Measurements from ENCODE around the gene CHCHD3.
A peak's percentile ranks its signal among the peaks of the same experiment; 100 is the strongest.
"Not testable (repeated sequence)": the region's sequence is repeated elsewhere in the genome, so short reads cannot be mapped to it uniquely, and the experiment has no call there.

CHCHD3 gene

DNA sequence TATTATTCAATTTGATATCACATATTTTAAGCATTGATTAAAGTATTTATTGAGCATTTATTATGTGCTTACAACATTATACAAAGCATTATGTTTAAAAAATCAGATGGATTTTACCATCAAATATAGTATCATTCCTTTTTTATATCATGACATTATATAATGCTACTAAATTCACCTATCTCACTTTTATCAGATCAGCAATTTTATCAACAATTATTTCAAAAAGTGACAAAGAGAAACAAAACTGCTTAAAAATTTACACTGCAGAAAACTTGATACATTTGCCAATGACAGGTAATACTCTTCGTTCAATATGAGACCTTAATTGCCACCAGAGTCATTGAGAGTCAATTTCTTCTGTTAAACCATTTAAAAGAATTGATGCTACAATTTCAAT lies 82.0 kb downstream of the CHCHD3 start:
- FAIRE-seq: no peak

DNA sequence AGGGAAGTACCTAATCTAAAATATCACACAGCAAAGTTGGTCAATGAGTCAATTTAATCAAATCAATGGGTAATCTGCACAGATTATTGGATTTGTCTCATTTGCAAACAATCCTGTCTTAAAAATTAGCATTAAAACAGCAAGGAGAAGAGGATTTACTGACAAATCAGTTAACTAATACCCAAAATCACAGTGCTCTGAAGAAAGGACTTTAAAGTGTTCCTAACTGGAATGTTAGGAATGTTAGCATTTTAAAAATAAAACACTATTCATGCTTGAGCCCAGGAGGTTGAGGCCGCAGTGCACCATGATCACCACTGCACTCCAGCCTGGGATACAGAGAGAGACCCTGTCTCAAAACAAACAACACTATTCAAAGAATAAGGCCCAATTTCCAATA lies 83.1 kb downstream of the CHCHD3 start:
- FAIRE-seq: no peak

DNA sequence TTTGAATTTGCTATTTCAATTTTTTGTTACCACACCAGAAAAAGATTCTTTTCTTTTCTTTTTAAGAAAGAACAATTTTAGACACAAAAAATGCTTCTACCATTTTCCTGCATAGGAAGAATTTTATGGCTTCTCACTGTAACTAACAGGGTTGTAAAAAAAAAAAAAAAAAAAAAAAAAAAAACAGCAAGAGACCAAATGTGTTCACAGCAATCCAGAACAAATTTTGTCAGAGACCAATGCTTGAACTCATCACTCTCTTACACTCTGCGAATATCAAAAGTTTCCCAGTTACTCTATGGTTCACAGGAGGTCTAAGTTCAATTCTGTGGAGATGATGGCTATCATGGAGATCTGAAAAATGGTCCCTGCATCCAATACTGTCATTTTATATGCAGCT lies 84.4 kb downstream of the CHCHD3 start:
- FAIRE-seq: no peak

DNA sequence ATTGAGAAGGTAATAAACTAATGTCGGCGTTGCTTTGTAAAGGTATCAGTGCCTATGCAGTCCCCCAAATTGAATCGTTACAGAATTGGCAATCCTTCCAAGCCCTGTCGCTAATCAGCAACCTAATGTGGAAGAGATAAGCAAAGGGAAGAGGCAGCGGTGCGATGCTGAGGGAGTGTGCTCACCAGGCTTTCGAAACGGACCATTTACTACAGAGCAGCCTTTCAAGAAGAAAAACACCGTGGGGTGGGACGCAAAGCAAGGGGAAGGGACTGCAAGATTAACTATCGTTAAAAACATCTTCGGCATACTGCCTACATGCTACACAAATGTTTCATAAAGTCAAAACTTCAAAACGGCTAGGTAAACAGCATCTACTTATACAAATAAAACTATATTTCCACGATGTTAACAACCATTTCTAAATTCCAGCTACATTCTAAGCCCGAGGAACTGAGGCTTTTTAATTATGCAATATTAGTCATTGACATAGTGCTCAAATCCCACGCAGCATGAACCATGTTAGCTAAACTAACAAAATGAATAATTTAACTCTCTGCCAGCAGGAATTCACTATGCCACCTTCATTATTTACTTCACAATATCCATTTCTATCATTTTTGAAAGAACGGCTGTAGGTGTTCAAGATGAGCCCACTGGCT lies 85.2 kb downstream of the CHCHD3 start:
- no peak for FAIRE-seq

DNA sequence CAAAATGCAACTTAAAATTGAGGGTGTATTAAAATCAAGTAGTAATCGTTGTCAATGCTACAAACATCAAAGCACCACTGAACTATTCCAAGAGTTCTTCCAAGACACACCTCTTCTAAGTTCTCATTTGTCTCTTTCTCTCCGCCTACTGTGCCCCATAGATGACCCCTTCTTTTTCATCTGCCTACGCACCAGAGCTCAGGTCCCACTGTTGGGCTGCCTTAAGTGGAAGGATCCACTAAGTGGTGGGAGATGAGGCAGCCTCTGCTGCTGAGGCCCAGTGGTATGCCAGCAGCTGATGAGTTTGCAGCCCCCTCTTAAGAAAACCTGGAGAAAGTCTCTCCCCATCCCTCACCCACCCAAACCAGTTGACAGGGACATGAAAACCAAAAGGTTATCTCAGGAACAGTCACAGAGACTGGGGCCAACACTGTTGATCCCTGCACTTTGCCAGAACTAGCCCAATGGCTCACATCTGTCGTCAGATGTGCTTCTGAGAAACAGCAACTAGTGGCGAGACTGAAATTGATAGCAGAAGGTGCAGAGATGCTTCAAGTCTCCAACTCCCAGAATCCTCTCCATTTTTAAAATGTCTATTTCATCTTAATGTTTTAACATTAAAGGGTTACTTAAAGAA lies 88.4 kb downstream of the CHCHD3 start:
- no peak for FAIRE-seq

DNA sequence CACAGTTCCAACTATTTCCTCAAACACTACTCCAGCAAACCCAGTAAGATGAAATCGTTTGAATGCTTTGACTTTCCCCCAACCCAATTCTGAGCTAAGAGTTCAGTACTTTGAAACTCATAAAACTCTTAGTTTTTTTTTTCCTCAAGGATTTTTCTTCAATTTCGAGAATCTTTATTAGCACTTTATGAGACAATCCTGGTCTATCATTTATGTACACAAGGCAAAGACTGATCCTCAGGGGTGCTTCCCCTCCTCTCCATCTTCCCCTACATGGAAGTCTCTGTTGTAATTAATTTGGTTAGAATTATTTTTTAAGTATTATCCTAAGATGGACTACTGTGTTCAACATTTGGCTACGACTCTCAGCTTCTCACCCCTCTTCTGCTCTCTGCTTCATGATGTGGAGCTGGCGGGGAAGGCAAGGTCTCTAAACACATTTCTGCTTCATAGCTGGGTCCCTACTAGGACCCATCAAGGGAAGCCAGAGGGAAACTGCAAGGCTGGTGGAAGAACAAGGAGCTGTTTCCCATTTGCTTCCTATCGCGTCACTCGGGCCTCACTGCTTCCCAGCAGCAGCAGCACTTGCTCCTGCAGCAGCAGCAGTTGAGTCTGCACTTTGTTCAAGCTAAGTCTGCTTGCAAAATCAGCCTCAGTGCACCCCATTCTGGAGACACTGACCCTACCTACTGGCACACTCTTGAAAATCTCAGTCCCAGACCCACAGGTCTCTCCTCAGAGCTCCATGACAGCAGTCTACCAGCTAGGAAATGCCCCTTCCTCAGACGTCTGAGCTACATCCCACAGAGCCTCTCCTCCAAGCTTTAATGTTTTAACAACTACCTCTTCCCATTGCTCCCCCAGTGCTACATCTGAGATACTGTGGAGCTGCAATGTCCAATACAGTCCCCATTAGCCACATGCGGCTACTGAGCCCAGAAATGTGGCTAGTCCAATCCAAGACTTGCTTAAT lies 90.0 kb downstream of the CHCHD3 start:
- no peak for FAIRE-seq

DNA sequence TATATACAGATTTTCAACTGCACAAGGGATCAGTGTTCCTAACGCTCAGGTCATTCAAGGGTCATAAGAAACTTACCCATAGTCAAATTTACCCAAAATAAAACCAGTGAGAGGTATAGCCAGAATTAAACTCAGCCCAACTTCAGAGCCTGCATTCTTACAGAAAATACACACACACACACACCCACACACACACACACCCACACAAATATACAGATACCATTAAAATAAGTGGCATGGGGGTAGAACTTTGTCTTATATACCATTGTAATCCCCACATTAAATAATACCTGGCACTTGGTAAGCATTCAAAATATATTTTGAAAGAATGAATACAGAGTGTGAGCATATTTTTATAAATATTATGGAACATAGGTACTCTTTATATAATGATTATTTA lies 93.8 kb downstream of the CHCHD3 start:
- no peak for FAIRE-seq

DNA sequence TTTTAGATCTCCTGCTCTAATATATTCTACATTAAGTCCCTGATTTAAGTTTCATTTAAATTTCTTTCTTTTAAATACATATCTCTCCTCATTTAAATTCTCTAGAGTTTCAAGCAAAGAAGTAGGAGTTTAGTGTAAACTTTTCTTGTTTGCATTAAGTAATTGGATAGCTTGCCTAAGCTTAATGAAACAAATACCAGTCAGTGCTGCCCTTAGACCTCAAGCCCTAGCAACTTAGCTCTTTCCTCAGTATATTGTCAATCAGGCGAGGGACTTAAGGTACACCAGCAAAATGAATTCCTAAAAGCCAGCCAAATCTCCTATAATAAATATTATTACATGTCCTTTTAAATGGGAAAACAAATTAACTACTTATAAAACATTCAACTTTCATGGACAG lies 101.5 kb downstream of the CHCHD3 start:
- no peak for FAIRE-seq

DNA sequence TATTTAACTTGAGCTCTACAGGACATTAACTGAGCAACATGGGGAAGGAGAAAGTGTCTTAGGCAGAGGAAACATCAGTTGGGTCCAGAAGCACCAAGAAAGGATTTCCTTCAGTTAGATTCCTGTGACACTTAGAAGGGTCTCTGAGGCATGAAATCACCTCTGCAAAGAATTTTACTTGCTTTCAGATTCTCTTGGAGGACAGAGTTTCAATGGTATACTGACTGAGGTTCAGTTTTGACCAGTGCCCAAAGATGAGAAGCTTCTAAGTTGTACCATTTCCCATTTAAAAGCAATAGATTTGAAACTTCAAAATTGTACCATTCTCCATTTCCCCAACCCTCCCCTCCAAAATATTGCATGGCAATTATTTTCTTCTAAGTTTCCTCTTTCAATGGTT lies 102.4 kb downstream of the CHCHD3 start:
- no peak for FAIRE-seq

DNA sequence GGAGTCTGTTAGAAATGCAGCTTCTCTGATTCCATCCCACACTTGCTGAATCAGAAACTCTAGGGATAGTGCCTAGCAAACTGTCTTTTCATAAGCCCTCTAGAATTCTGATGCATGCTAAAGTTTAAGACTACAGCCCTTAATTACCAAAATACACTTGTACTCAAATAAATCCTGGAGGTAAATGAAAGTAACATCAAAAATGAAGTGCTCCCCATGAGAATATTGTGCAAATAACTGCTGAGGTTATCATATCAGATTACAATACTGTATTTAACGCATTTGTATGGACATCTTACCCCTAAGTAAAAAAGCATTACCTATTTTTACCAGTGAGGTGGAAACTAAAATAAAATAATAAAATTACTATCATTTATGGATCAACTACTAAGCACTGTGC lies 104.7 kb downstream of the CHCHD3 start:
- no peak for FAIRE-seq

DNA sequence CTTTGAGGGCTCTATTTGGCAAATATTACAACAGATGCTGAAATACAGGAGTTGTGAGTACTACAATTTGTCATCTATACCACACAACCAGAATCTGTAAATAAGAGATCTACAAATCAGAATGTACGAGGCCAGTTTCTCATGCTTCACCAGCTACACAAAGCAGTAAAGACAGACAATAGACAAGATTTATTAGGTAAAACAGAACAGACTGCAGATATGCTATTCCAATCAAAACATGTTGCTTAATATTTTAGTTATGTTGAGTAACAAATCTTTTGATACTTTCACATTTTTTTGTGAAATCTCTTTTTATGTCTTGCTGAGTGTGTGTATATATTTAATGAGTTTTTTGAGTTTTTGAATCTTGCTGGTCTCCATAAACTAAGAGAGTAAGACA lies 109.1 kb downstream of the CHCHD3 start:
- FAIRE-seq: peak; percentile 59

DNA sequence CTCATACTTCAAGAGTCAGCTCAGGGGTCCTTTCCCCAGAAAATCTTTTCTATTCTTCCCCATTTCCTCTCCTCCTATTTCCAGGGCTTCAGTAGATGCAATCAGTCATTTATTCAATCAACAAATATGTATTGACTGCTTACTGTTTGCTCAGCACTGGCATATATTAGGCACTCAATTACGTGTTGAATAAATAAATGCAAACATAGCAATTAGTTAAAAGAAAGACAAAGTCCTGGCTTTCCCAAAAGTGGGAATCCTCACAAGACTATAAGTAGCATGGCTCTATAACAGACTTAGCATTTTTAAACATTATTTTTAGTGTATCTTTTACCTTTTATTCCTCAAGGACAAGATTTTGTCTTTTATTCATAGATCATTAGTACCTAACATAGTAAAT lies 111.6 kb downstream of the CHCHD3 start:
- no peak for FAIRE-seq

DNA sequence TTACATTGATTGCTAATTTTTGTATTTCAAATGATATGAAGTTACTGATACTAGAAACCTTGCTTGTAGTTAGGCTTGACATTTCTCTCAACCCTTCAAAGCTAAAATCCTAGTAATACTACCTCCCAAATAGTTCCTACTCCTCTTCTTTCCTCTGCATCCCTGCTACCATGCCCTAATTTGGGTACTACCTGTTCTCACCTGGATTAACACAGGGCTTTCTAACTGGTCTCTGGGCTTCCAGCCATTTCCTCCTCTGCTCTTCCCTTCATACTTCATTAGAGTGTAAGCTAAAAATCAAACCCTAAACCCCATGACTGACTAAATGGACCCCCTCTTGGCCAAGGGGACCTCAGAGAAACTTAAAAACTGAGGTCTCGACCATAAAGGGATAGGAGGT lies 112.4 kb downstream of the CHCHD3 start:
- no peak for FAIRE-seq

DNA sequence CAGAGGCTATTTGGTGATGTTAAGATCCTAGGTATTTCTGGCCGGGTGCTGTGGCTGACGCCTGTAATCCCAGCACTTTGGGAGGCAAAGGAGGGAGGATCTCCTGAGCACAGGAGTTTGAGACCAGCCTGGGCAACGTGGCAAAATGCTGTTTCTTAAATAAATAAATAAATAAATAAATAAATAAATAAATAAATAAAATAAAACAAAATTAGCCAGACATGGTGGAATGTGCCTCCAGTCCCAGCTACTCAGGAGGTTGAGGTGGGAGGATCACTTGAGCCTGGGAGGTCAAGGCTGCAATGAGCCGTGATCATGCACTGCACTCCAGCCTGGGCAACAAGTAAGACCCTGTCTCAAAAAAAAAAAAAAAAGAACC lies 114.4 kb downstream of the CHCHD3 start:
- not testable (repeated sequence) for FAIRE-seq

DNA sequence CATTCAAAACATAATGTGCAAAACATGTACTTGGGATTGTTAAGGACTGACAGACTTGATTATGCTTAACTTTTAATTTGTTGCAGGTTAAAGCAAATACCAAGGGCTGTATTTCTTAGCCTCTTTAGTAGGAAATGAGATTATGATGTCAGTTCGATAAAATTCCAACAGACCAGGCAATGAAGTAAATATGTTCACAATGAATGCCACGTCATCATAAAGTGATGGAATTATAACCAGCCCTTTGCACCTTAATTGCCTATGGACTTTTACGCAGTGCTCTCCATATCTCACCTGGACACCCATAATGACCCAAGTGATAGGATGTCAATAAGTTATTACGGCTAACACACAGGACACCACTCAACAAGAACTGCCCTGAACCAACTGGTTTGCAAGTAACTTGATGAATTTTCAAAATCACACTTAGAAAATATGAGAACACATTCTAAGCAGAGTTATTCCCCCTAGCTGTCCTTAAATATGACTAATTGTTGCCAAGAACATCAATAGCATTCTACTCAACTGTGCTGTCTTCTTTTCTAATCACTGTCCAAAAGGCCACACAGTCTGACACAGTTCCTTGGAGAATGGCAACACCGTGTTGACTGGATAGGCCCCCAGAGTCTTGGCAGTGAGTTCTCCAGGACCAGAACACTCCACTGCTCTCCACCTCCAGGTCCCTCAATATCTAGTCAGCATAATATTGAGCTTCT lies 115.0 kb downstream of the CHCHD3 start:
- no peak for FAIRE-seq

DNA sequence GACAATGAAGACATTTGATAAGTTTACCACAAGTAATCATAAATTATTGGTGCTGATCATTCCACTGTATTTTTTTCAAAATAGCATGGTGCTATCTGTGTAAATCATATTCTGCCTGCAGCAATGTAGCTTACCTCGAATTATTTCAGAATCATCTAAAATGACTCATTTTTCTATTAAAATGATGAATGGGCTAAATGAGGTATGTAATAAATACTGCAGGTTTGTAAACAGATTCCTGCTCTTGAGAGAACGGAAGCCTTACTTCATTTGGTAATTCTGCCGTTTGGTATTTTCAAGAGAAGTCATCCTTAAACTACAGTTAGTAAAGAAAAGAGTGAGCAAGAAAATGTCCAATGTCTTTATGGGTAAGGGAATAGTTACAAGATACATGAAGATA lies 115.9 kb downstream of the CHCHD3 start:
- no peak for FAIRE-seq

DNA sequence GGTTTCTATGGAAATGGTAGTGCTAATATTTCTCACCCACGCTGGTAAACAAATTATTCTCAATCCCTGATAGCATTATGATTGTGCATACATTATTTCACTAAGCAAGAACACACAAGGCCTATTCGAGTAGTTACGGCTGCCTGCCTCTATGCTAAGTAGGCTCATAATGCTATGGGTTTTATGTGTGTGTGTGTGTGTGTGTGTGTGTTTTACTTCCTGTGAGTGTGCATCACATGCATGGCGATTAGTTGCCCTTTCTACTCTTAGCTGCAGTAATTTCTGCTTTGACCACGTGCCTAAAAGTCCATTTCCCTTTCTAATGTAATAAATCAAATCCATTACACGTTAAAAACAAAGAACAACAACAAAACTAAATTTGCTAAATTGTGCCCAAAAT lies 117.0 kb downstream of the CHCHD3 start:
- FAIRE-seq: no peak

DNA sequence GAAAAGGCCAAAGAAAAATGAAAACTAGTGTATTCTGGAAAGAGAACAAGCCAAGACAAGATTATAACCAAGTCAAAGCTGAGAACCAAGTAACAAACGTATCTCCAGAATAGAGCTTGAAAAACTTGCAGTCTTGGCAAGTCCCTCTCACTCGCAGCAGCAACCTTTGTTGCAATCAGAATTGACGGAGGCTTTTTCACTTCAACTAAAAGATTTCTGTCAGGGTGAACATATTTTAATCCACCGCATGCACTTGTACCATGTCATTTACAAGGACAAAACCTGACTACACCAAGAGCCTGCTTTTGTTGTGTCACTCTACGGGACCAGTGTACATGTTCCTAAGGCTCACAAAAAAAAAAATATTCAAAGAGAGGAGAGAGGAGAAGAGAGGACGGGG lies 122.0 kb downstream of the CHCHD3 start:
- FAIRE-seq: no peak

DNA sequence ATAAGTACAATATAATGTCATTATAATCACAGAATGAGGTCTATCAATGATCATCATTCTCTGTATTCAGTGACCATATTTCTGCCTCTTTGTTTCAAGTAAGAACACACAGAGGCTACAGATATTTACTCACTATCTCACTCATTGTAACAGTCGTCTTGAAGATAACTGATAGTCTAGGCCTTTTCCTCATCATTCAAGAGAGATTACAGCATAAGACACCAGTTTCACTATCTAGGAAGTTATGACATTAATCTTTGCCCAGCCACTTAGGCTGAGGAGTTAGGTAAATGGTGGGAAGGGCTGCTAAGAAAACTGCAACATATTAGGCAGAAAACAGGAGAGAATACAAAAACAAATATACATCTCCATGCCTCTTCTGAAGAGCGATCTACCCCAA lies 125.3 kb downstream of the CHCHD3 start:
- FAIRE-seq: no peak

DNA sequence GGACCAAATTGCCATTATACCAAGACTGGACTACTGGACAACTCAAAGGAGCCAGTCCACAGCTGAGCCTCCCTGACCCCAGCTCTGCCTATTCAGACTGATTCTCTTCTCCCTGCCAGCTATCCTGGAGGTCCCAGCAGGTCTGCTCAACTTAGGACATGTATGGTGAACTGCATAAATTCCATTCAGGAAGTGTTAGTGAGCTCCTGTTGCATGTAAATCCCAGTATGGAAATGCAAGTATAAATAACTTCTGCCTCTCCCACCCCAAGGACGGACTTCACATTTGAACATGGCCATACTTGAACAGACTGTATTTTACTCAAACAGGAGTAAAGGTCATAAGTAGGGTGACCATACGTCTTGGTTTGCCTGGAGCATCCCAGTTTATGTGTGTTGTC lies 128.4 kb downstream of the CHCHD3 start:
- FAIRE-seq: no peak

DNA sequence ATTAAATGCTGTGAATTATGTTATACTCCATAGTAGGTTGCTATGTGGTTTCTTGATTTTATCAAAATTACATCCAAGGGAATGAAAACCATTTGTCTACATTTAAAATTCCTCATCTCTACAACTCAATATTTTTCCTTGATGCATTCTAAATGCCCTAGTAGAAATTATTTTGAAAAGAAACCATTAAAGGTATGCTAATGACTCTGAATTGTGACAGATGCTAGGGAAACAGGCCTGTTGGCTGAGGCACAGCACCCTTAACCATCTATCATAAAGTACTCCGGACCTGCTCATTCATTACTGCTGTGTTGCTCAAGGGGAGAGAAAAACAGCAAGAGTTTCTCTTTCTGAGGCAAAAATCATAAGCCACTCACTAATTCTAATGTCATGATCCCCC lies 131.2 kb downstream of the CHCHD3 start:
- no peak for FAIRE-seq

DNA sequence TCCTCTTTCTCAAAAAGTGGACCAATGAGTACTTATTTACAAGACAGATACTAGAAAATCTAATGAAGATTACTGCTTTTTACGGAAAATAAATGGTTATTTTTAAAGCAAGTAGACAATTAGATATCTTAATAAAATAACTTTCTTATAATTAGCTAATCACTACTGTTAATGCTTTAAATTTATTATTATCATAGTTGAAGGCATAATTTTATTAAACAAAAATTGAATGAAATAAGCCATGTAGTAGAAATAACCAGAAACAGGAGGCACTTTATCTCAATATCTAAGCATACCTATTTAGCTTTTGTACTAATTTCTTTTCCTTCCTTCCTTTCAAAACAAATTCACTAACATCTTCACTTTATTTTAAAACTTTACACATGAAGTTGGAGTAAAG lies 134.9 kb downstream of the CHCHD3 start:
- peak; percentile 93 for FAIRE-seq

DNA sequence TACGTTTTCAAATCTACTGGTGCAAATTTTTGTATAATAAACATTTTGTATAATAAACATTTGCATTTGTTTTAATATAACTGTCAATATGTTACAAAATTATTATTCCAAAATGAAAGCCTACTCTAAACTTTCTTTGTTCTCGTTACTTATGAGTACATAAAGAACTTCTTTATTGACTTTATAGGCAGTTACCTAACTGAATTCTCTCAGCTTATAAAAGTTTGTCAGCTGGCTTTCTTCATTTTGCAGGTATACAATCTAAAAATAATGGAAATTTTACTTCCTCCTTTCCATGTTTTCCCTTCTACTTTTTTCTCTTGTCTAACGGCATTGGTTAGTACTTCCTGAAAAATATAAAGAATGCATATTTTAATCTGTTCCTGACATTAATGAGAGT lies 137.1 kb downstream of the CHCHD3 start:
- peak; percentile 63 for FAIRE-seq
